OCI-LY7 (cell line): ENCODE measurements around the gene SLC45A3. TPM values are rescaled to one million over a fixed set of nuclear protein-coding genes. Genes with fewer than 3 reads are reported as not detected.

ENCODE experiments used
- BruUV-seq: library from RNA; stranded (reverse); fragments of 400-500 nt; replicated peaks from 2 replicates; lab custom pipeline; 2021; lab: Mats Ljungman, UMichigan
- CTCF ChIA-PET: fragments of 300-600 bp; sonication (Branson Sonifier 250); formaldehyde crosslinking; loops from one replicate; lab custom pipeline; 2022; ENCODE audit warnings: antibody characterized with exemption; ENCODE audit not compliant: unreplicated experiment; lab: Charles Lee
- POLR2A ChIA-PET: fragments of 300-600 bp; sonication (Branson Sonifier 250); formaldehyde crosslinking; loops from one replicate; lab custom pipeline; 2022; ENCODE audit warnings: antibody characterized with exemption; lab: Charles Lee
- DNase-seq: peaks from one replicate; pipeline ENCODE4 v3.0.0-alpha.2; 2015; ENCODE audit warnings: low spot score
- H2AFZ ChIP-seq: fragments of 200-600 bp; sonication (generic), shearing (Covaris generic); 2 replicates; pipeline ENCODE4 v1.6.1; 2014; ENCODE audit warnings: mild to moderate bottlenecking, antibody characterized with exemption, low read length, moderate library complexity
- H3K27ac ChIP-seq: fragments of 200-600 bp; sonication (generic); 2 replicates; pipeline ENCODE4 v1.5.1; 2014; ENCODE audit warnings: mixed run types, low read depth, mild to moderate bottlenecking, moderate library complexity, low read length, inconsistent platforms; ENCODE audit not compliant: poor library complexity, severe bottlenecking
- H3K36me3 ChIP-seq: fragments of 200-600 bp; sonication (generic); 2 replicates; pipeline ENCODE4 v1.6.1; 2014; ENCODE audit warnings: mild to moderate bottlenecking, antibody characterized with exemption, low read length, moderate library complexity, mixed read lengths; ENCODE audit not compliant: insufficient read depth
- H3K4me1 ChIP-seq: fragments of 200-600 bp; sonication (generic); 2 replicates; pipeline ENCODE4 v1.5.1; 2014; ENCODE audit warnings: mild to moderate bottlenecking, low read length; ENCODE audit not compliant: insufficient read depth, poor library complexity, severe bottlenecking
- H3K4me2 ChIP-seq: fragments of 200-600 bp; sonication (generic); 2 replicates; pipeline ENCODE4 v1.6.1; 2014; ENCODE audit warnings: mild to moderate bottlenecking, low read length
- H3K4me3 ChIP-seq: fragments of 200-600 bp; sonication (generic); 2 replicates; pipeline ENCODE4 v1.5.1; 2014; ENCODE audit warnings: mild to moderate bottlenecking, low read depth, low read length; ENCODE audit not compliant: poor library complexity, severe bottlenecking
- H3K79me2 ChIP-seq: fragments of 200-600 bp; sonication (generic); 2 replicates; pipeline ENCODE4 v1.6.1; 2016; ENCODE audit warnings: low read depth, mild to moderate bottlenecking, low read length, moderate library complexity, mixed read lengths; ENCODE audit not compliant: insufficient read depth
- H3K9me2 ChIP-seq: fragments of 200-600 bp; sonication (generic); 2 replicates; pipeline ENCODE4 v1.6.1; 2016; ENCODE audit warnings: mild to moderate bottlenecking, low read length, mixed read lengths; ENCODE audit not compliant: insufficient read depth
- H3K9me3 ChIP-seq: fragments of 200-600 bp; sonication (generic); 2 replicates; pipeline ENCODE4 v1.6.1; 2014; ENCODE audit warnings: mild to moderate bottlenecking, mixed run types, low read length, mixed read lengths
- H4K20me1 ChIP-seq: fragments of 200-600 bp; sonication (generic); 2 replicates; pipeline ENCODE4 v1.6.1; 2014; ENCODE audit warnings: mild to moderate bottlenecking, antibody characterized with exemption, low read length, moderate library complexity, mixed read lengths; ENCODE audit not compliant: insufficient read depth
- EZH2phosphoT487 ChIP-seq: fragments of 200-600 bp; sonication (generic); IDR thresholded peaks from 2 replicates; pipeline ENCODE4 v1.6.1; 2018; ENCODE audit warnings: low read depth, borderline replicate concordance, mild to moderate bottlenecking, mixed run types, antibody characterized with exemption, low read length, moderate library complexity, mixed read lengths
- intact Hi-C: fragments of 100-400 bp; cut with micrococcal nuclease; formaldehyde crosslinking; loops from one replicate; pipeline ENCODE4 v1.10.0; 2022; ENCODE audit not compliant: unreplicated experiment
- total RNA-seq, 2 experiments: library from RNA; depleted of rRNA in 1 of 2; stranded (reverse); fragments of >200 nt in 1 of 2; shearing (Covaris generic) in 1 of 2; gene quantifications; 2 replicates each; pipeline ENCODE4 v1.2.3, GENCODE V29; 2014 to 2022
- TF ChIP-seq, protein P1 (sequence below): fragments of 200-600 bp; sonication (generic); conservative IDR thresholded peaks from 2 replicates; pipeline ENCODE4 v1.5.1; 2014; ENCODE audit warnings: mild to moderate bottlenecking, antibody characterized with exemption, low read length, moderate library complexity, mixed read lengths

SLC45A3 gene
- total RNA-seq, 2 experiments from 2014 or later, result 2.4 to 5.3 TPM

DNA sequence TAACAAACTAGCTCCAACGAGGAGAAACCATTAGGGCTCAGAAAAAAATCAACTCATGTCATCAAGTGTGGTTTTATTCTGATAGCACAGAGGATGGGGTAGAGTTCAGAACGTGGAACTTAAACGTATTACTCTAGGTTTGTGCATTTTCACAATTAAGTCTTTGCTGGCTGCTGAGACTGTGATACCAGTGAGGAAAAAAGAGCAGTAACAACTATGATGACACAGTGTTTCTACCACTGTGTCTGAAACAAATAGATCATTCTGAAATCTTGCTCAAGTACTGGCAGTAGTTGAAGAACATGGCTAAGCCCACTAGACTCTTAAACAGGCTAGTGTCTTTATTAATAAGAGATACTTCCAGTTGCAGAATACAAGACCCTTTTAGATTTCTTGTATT, 38.7 kb upstream of the SLC45A3 start:
- H3K4me1 ChIP-seq, result no peaks in the 10 kb centered on the region
- no peak for TF ChIP-seq EZH2phosphoT487
- TF ChIP-seq, protein P1, sequence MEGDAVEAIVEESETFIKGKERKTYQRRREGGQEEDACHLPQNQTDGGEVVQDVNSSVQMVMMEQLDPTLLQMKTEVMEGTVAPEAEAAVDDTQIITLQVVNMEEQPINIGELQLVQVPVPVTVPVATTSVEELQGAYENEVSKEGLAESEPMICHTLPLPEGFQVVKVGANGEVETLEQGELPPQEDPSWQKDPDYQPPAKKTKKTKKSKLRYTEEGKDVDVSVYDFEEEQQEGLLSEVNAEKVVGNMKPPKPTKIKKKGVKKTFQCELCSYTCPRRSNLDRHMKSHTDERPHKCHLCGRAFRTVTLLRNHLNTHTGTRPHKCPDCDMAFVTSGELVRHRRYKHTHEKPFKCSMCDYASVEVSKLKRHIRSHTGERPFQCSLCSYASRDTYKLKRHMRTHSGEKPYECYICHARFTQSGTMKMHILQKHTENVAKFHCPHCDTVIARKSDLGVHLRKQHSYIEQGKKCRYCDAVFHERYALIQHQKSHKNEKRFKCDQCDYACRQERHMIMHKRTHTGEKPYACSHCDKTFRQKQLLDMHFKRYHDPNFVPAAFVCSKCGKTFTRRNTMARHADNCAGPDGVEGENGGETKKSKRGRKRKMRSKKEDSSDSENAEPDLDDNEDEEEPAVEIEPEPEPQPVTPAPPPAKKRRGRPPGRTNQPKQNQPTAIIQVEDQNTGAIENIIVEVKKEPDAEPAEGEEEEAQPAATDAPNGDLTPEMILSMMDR, result no peak
- H4K20me1 ChIP-seq, result no peaks in the 10 kb centered on the region
- H3K9me2 ChIP-seq, result no peaks in the 10 kb centered on the region
- no TSS peak for BruUV-seq
- no peak overlapping the region for H3K4me2 ChIP-seq
- no peaks in the 10 kb centered on the region for H3K9me3 ChIP-seq
- no peak overlapping the region for H2AFZ ChIP-seq
- no peaks in the 10 kb centered on the region for H3K79me2 ChIP-seq
- ChIA-PET POLR2A (interaction anchor here (0.7 kb wide), 1 partner anchor 15 kb away, joined by 3 read pairs; no protein-coding TSS in a partner anchor), CTCF (no interaction called here)
- intact Hi-C loops, result no loop called here
- H3K27ac ChIP-seq, result no peak overlapping the region
- no peak overlapping the region for H3K4me3 ChIP-seq
- peaks cover 99% of the 10 kb centered on the region for H3K36me3 ChIP-seq
- no peak for DNase-seq

DNA sequence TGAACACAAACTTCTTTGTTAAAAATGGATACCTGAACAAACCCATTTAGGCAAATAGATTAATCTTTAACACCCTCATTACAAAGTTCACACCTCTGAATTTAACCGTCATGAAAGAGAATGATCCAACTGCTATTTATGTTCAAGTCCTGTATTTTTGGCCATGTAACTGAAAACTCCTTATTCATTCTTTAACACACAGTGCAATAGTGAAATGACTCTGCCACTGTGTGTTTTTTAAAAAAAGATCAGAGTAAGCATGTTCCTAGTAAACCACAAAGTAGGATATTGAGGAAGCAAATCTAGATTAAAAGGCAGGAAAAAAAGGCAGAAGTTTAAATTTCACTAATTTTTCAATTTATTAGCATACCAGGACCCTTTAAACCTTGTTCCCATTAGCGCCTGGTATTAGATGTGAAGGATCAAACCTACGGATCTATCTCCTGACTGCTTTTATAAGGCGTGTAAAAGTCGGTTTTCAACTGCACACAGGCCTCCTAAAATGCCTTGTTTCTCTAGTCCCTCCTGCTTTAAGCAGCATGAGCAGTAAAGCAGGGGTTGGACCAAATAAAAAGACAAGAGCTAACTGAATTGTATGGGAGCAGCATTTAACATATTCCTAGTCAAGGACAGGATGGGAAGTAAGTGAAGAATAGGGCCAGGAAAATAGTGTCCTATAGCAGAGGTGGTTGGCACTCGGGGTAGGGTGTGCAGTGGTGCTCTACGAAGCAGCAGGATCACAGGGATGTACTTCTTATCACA, 36.2 kb upstream of the SLC45A3 start:
- ChIA-PET POLR2A (no interaction called here), CTCF (no interaction called here)
- Histone ChIP-seq H4K20me1 (no peaks in the 10 kb centered on the region), H3K4me2 (no peak overlapping the region), H3K9me2 (no peaks in the 10 kb centered on the region), H3K36me3 (peaks cover 81% of the 10 kb centered on the region), H3K4me1 (no peaks in the 10 kb centered on the region), H3K27ac (no peak overlapping the region), H3K9me3 (no peaks in the 10 kb centered on the region), H3K4me3 (no peak overlapping the region), H3K79me2 (no peaks in the 10 kb centered on the region), H2AFZ (no peak overlapping the region)
- no TSS peak for BruUV-seq
- TF ChIP-seq, protein P1, result no peak
- no peak for TF ChIP-seq EZH2phosphoT487
- intact Hi-C loops, result no loop called here
- no peak for DNase-seq

DNA sequence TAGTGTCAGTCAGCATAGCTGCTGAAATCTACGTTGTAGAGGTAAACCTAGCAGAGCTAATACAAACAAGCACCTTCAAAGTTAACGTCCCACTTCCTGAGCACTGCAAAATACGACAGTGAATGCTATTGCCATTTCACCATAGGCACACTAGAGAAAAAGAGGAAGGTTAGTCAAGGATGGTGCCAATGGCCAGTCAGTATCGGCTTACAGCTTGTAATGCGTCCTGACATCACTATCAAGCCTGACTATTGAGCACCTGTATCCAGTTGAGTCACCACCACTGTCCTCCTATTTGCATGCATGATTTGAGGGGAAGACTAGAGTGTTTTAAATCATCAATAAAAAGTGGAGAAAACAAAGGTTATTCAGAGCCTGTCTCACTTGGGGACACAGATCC, 35.3 kb upstream of the SLC45A3 start:
- TF ChIP-seq EZH2phosphoT487, result no peak
- TF ChIP-seq, protein P1, result no peak
- Histone ChIP-seq H3K4me3 (no peak overlapping the region), H3K4me1 (peaks cover 8% of the 10 kb centered on the region), H2AFZ (no peak overlapping the region), H3K27ac (no peak overlapping the region), H3K4me2 (no peak overlapping the region), H3K36me3 (peaks cover 81% of the 10 kb centered on the region), H3K9me3 (no peaks in the 10 kb centered on the region), H4K20me1 (peaks cover 3% of the 10 kb centered on the region; the same call in 1 of the 2 replicates), H3K79me2 (no peaks in the 10 kb centered on the region), H3K9me2 (no peaks in the 10 kb centered on the region)
- no TSS peak for BruUV-seq
- no peak for DNase-seq
- ChIA-PET POLR2A (interaction anchor here (0.6 to 2.0 kb wide), 5 partner anchors 9 to 57 kb away, joined by 3 to 8 read pairs (median 3); no protein-coding TSS in a partner anchor), CTCF (interaction anchor here (2.2 kb wide), 1 partner anchor 57 kb away, joined by 11 read pairs; no protein-coding TSS in a partner anchor)
- intact Hi-C loops, result no loop called here
